ENCODE results near the gene CD55.
"Not testable (repeated sequence)": the region's sequence is repeated elsewhere in the genome, so short reads cannot be mapped to it uniquely, and the experiment has no call there.

The CD55 gene

GRCh38 chr1:207306603-207307002 is 14.9 kb upstream of the CD55 start:
- no peak for DNase-seq

GRCh38 chr1:207308451-207309190 is 12.9 kb upstream of the CD55 start:
- no peak for DNase-seq

DNA sequence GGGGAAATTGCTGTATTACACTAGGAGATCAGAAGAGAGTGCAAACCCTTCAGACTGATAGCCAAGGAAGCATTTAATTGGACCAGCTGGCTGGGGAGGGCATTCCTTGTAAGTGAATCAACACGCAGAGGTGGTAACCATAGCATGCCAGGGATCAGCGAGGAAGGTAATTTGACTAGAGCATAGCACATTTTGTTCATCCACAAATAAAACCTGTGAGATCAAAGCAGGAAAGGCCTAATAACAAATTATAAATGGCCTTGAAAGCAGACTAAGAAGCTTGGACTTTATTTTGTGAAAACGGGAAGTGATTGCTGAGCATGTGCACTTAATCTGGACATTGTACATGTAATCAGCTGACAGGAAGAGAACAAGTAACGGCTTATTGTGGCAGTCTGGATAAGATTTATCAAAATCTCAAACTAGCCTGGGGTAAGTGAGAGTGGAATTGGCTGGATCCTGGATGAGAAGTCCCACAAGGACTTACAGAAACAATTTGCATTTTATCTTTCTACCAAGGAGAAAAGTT is 11.7 kb upstream of the CD55 start:
- DNase-seq = no peak

DNA sequence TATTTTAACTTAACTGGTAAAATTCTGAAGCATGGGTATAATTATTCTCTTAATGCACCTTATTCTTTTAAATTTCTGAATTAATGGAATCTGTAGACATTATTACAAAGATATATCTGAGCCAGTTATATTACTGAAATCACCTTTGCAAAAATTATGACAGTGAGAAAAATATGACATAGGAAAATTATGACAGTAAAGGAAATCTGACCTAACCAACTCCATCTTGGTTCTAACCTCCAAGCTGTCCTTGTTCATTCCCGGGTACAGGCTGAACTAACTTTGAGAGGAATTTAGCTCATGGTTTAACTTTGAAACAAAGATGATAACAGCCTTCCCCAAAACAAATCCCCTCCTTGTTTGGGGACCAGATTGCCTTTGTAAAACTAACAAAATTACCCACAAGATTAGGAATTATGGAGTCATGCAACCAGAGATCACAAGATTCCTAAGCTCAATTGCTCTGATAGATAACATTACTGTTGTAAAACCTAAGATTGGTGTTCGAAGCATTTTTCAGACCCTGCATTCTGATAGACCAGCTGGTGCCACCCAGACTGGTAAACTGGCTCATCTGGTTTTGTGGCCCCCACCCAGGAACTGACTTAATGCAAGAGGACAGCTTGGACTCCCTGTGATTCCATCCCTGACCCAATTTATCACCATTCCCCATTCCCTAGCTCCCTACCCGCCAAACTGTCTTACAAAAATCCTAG is 9.4 kb upstream of the CD55 start:
- DNase-seq = no peak

DNA sequence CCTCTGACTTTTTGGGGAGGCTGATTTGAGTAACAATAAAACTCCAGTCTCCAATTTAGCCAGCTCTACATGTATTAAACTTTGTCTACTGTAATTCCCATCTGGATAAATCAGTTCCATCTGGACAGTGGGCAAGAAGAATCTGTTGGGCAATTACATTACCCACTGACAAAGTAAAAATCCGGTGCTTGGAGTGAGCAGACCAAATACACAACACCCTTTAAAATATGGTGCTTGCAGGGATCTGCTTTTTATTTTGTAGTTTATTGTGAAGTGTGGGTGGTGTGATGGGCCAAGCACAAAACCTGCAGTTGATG is 8.9 kb upstream of the CD55 start:
- no peak for DNase-seq

GRCh38 chr1:207313131-207313530 is 8.3 kb upstream of the CD55 start:
- no peak for DNase-seq

DNA sequence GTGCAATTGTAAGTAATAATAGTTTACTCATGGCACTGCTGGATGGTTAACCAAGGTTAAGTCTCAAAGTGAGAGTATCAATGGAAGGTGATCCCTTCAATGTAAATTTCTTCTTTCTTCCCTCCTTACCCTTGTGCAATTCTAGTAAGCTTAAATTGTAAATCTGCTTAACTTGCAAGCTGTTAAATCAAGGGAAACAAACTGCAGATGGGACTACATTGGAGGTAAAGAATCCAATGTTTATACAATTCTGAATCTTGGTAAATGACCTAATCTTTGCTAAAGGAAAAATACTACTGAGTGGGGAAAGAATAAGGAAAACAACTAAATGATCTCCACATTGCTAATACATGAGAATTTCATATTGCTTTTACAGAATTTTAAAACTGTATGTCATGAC is 6.7 kb upstream of the CD55 start:
- DNase-seq = no peak

GRCh38 chr1:207315435-207315834 is 6.0 kb upstream of the CD55 start:
- DNase-seq = no peak

GRCh38 chr1:207316141-207316540 is 5.3 kb upstream of the CD55 start:
- no peak for DNase-seq

- DNase-seq = peak; percentile 58
Observed at GRCh38 chr1:207316622-207317391, 4.7 kb upstream of the CD55 start.

GRCh38 chr1:207317561-207317960 is 3.9 kb upstream of the CD55 start:
- no peak for DNase-seq

- no peak for DNase-seq
Observed at GRCh38 chr1:207318072-207318619, 3.3 kb upstream of the CD55 start.

- no peak for DNase-seq
Observed at GRCh38 chr1:207319199-207319598, 2.3 kb upstream of the CD55 start.

DNA sequence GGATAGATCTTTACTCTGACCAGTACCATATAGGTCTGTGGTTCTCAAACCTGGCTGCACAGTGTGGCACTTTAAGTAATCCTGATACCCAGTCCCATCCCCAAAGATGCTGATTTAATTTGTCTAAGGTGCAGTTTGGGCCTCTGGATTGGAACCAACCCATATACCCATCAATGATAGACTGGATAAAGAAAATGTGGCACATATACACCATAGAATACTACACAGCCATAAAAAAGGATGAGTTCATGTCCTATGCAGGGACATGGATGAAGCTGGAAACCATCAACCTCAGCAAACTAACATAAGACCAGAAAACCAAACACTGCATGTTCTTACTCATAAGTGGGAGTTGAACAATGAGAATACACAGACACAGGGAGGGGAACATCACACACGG is 1.4 kb upstream of the CD55 start:
- not testable (repeated sequence) for DNase-seq

GRCh38 chr1:207321790-207322645 is 540 bp downstream of the CD55 start:
- peak; percentile 67 for DNase-seq

GRCh38 chr1:207323425-207324225 is 2.1 kb downstream of the CD55 start:
- no peak for DNase-seq

- no peak for DNase-seq
Observed at GRCh38 chr1:207328004-207328403, 6.5 kb downstream of the CD55 start.

- DNase-seq = no peak
Observed at GRCh38 chr1:207328908-207329440, 7.5 kb downstream of the CD55 start.

DNA sequence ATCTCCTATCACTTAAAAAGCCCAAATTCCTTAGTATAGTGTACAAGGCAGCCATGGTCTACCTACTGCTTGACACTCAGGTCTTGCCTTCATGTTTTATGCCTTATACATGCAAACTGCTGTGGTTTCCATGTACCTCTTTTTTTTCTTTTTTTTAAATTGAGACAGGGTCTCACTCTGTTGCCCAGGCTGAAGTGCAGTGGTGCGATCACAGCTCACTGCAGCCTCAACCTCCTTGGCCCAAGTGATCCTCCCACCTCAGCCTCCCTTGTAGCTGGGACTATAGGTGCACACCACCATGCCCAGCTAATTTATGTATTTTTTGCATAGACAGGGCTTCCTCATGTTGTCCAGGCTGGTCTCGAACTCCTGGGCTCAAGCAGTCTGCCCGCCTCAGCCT is 8.0 kb downstream of the CD55 start:
- no peak for DNase-seq

DNA sequence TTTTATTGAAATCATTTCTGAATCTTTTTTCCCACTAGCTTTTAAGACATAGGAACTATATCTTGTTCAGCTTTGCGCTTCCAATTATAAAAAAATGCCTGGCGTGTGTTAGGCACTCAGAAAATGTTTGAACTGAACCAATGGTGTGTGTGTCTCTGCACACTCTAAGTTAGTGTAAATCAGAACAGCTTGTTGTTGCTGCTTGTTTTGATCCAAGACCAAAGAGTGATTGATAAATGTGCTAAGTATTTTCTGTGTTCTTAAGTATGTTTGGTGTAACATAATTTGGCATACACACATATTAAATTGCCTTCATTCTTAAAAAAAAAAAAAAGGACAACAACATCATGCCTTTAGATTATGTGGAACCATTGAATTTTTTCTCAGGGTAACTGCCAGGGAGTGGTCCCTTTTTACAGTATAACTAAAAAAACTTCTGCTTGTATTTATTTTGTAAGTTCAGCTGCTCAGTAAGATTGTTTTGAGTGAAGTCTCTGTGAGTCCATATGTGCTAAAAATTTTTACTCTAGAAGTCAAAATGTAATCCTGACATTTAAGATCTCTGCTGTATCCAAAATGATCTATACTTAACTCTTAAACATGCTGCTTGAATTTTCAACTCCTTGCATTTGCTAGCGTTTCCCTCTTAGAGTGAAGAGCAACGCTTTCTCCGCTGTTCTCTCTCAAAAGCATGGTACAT is 8.7 kb downstream of the CD55 start:
- DNase-seq = no peak
